Activated CD8-positive, alpha-beta memory T cell treated with anti-CD3 and anti-CD28 coated beads, Interleukin-2, amount 10 ng/mL, durations not matched to agents 7 days and 5 days (primary cell): ENCODE data around the gene ATP7A. TPM values are rescaled to one million over a fixed set of nuclear protein-coding genes. Genes with fewer than 3 reads are reported as not detected.
"Not testable (repeated sequence)": the region's sequence is repeated elsewhere in the genome, so short reads cannot be mapped to it uniquely, and the experiment has no call there.

Source experiments
- ATAC-seq: fragments of 150-1000 bp; cut with Tn5 transposase; one replicate; pipeline ENCODE4 v1.10.0; 2021; ENCODE audit warnings: moderate library complexity
- CTCF ChIA-PET: fragments of 350-600 bp; sonication (Branson Sonifier 250); formaldehyde crosslinking; loops from one replicate; lab custom pipeline; 2021; ENCODE audit warnings: antibody characterized with exemption; lab: Charles Lee
- DNase-seq: peaks from one replicate; pipeline ENCODE4 v3.0.0-alpha.2; 2020
- H3K27ac Mint-ChIP-seq: one replicate; pipeline ENCODE4 v1.8.0; 2021; ENCODE audit warnings: mild to moderate bottlenecking, mixed read lengths
- H3K27me3 Mint-ChIP-seq: one replicate; pipeline ENCODE4 v1.8.0; 2021; ENCODE audit warnings: mixed read lengths
- H3K36me3 Mint-ChIP-seq: one replicate; pipeline ENCODE4 v1.8.0; 2021; ENCODE audit warnings: mild to moderate bottlenecking, mixed read lengths
- H3K4me1 Mint-ChIP-seq: one replicate; pipeline ENCODE4 v1.8.0; 2021; ENCODE audit warnings: mixed read lengths
- H3K4me3 Mint-ChIP-seq: one replicate; pipeline ENCODE4 v1.8.0; 2021; ENCODE audit warnings: mild to moderate bottlenecking, moderate library complexity, mixed read lengths
- H3K9me3 Mint-ChIP-seq: one replicate; pipeline ENCODE4 v1.8.0; 2022; ENCODE audit warnings: low read depth, mixed read lengths
- total RNA-seq, 2 experiments: library from RNA; stranded (reverse); gene quantifications; one replicate each; pipeline ENCODE4 v1.2.3, GENCODE V29; 2021

The ATP7A gene
- 10 to 100 TPM in 1 of 2 experiments, 1 to 10 TPM in 1; 10.0 to 11.9 TPM for total RNA-seq

- peak; percentile 96 for DNase-seq
- Mint-ChIP-seq H3K27me3 (no peaks in the 10 kb centered on the region), H3K36me3 (peaks cover 6% of the 10 kb centered on the region), H3K9me3 (no peaks in the 10 kb centered on the region), H3K4me1 (peaks cover 15% of the 10 kb centered on the region), H3K4me3 (peak within 1 kb of the TSS; percentile 90), H3K27ac (peak within 1 kb of the TSS; percentile 97)
- CTCF ChIA-PET, result interaction anchor here (0.8 to 1.6 kb wide), 5 partner anchors 11 to 182 kb away, joined by 3 to 13 read pairs (median 6); partner anchors contain the start of genes COX7B and MAGT1
- ATAC-seq, result peak; percentile 96
These were observed at the start of gene ATP7A for GRCh38 chrX:77910108-77910840. Gene ATP7A, plus strand, starts transcription at chrX:77910693. Its CDS starts 60,949 bp downstream, at chrX:77971642.

GRCh38 chrX:77875372-77875771 is 35.1 kb upstream of the ATP7A start:
- Mint-ChIP-seq H3K4me1 (peaks cover 3% of the 10 kb centered on the region), H3K4me3 (no peak overlapping the region), H3K36me3 (peaks cover 24% of the 10 kb centered on the region), H3K27me3 (no peaks in the 10 kb centered on the region), H3K9me3 (no peaks in the 10 kb centered on the region), H3K27ac (no peak overlapping the region)
- DNase-seq, result no peak
- CTCF ChIA-PET, result no interaction called here
- no peak for ATAC-seq

GRCh38 chrX:77881418-77881817 is 29.1 kb upstream of the ATP7A start:
- H3K36me3 Mint-ChIP-seq, result peaks cover 13% of the 10 kb centered on the region
- H3K27me3 Mint-ChIP-seq, H3K4me3 Mint-ChIP-seq, ATAC-seq, H3K4me1 Mint-ChIP-seq, DNase-seq, H3K27ac Mint-ChIP-seq, CTCF ChIA-PET, H3K9me3 Mint-ChIP-seq: not testable (repeated sequence)

- Mint-ChIP-seq H3K36me3 (peaks cover 16% of the 10 kb centered on the region), H3K27ac (no peak overlapping the region), H3K27me3 (no peaks in the 10 kb centered on the region), H3K4me1 (peaks cover 22% of the 10 kb centered on the region), H3K4me3 (peak overlapping the region; percentile 26), H3K9me3 (no peaks in the 10 kb centered on the region)
- ATAC-seq (no peak), DNase-seq (no peak)
- CTCF ChIA-PET, result no interaction called here
These were observed 17.6 kb upstream of the ATP7A start for GRCh38 chrX:77892887-77893286.

- DNase-seq, result no peak
- CTCF ChIA-PET, result no interaction called here
- H3K27me3 Mint-ChIP-seq, result no peaks in the 10 kb centered on the region
- H3K36me3 Mint-ChIP-seq, result peaks cover 16% of the 10 kb centered on the region
- no peaks in the 10 kb centered on the region for H3K9me3 Mint-ChIP-seq
- H3K4me1 Mint-ChIP-seq, result peaks cover 22% of the 10 kb centered on the region
- no peak for ATAC-seq
- H3K4me3 Mint-ChIP-seq, result peak overlapping the region; percentile 91
- H3K27ac Mint-ChIP-seq, result no peak overlapping the region
These were observed 16.8 kb upstream of the ATP7A start for GRCh38 chrX:77893713-77894112.

GRCh38 chrX:77894921-77895886 is 15.3 kb upstream of the ATP7A start, which contains the start of gene MAGT1:
Gene MAGT1, minus strand, starts transcription at chrX:77895435. Its CDS starts 25 bp downstream, at chrX:77895410.
- H3K4me1 Mint-ChIP-seq, result peaks cover 22% of the 10 kb centered on the region
- peak within 1 kb of the TSS; percentile 91 for H3K4me3 Mint-ChIP-seq
- no peaks in the 10 kb centered on the region for H3K9me3 Mint-ChIP-seq
- CTCF ChIA-PET, result interaction anchor here (1.3 kb wide), 1 partner anchor 15 kb away, joined by 5 read pairs; the partner anchor contains the start of gene ATP7A
- ATAC-seq, result peak; percentile 93
- peak; percentile 96 for DNase-seq
- no peaks in the 10 kb centered on the region for H3K27me3 Mint-ChIP-seq
- peak within 1 kb of the TSS; percentile 100 for H3K27ac Mint-ChIP-seq
- H3K36me3 Mint-ChIP-seq, result peaks cover 11% of the 10 kb centered on the region

GRCh38 chrX:77899081-77899828 is 11.2 kb upstream of the ATP7A start, which contains the start of gene COX7B:
Gene COX7B, plus strand, starts transcription at chrX:77899468. Its CDS starts 86 bp downstream, at chrX:77899554.
- Mint-ChIP-seq H3K4me3 (peak within 1 kb of the TSS; percentile 98), H3K27me3 (no peaks in the 10 kb centered on the region), H3K27ac (peak within 1 kb of the TSS; percentile 97), H3K4me1 (peaks cover 24% of the 10 kb centered on the region), H3K36me3 (peaks cover 22% of the 10 kb centered on the region), H3K9me3 (no peaks in the 10 kb centered on the region)
- CTCF ChIA-PET, result interaction anchor here (1.3 to 1.8 kb wide), 7 partner anchors 11 to 206 kb away, joined by 3 to 13 read pairs (median 4); partner anchors contain the start of genes ATP7A and PGK1
- ATAC-seq, result peak; percentile 64
- peak; percentile 81 for DNase-seq

GRCh38 chrX:77900688-77901087 is 9.8 kb upstream of the ATP7A start:
- Mint-ChIP-seq H3K4me3 (peak overlapping the region; percentile 98), H3K9me3 (no peaks in the 10 kb centered on the region), H3K27me3 (no peaks in the 10 kb centered on the region), H3K36me3 (peaks cover 27% of the 10 kb centered on the region), H3K27ac (peak overlapping the region; percentile 97), H3K4me1 (peaks cover 22% of the 10 kb centered on the region)
- ATAC-seq (no peak), DNase-seq (no peak)
- CTCF ChIA-PET, result interaction anchor here (1.5 kb wide), 1 partner anchor 124 kb away, joined by 4 read pairs; no protein-coding TSS in a partner anchor

- Mint-ChIP-seq H3K4me1 (peaks cover 22% of the 10 kb centered on the region), H3K27me3 (no peaks in the 10 kb centered on the region), H3K36me3 (peaks cover 27% of the 10 kb centered on the region), H3K27ac (peak overlapping the region; percentile 68), H3K4me3 (peak overlapping the region; percentile 98), H3K9me3 (no peaks in the 10 kb centered on the region)
- CTCF ChIA-PET, result no interaction called here
- ATAC-seq, result no peak
- DNase-seq, result no peak
These were observed 9.0 kb upstream of the ATP7A start for GRCh38 chrX:77901506-77901905.

- CTCF ChIA-PET, result interaction anchor here (2.1 kb wide), 1 partner anchor 175 kb away, joined by 5 read pairs; no protein-coding TSS in a partner anchor
- peaks cover 23% of the 10 kb centered on the region for H3K4me1 Mint-ChIP-seq
These were observed 6.9 kb downstream of the ATP7A start for GRCh38 chrX:77917294-77917933.

GRCh38 chrX:77918568-77918967 is 8.1 kb downstream of the ATP7A start:
- peaks cover 2% of the 10 kb centered on the region for H3K36me3 Mint-ChIP-seq
- H3K27me3 Mint-ChIP-seq, result no peaks in the 10 kb centered on the region
- H3K4me3 Mint-ChIP-seq, result no peak overlapping the region
- CTCF ChIA-PET, result no interaction called here
- DNase-seq, result no peak
- no peak overlapping the region for H3K27ac Mint-ChIP-seq
- peaks cover 3% of the 10 kb centered on the region for H3K9me3 Mint-ChIP-seq
- no peak for ATAC-seq
- peaks cover 16% of the 10 kb centered on the region for H3K4me1 Mint-ChIP-seq

More at GRCh38 chrX:77917294-77917933, 6.9 kb downstream of the ATP7A start:
- Mint-ChIP-seq H3K9me3 (peaks cover 3% of the 10 kb centered on the region), H3K36me3 (peaks cover 2% of the 10 kb centered on the region), H3K27me3 (no peaks in the 10 kb centered on the region), H3K27ac (peak overlapping the region; percentile 63), H3K4me3 (peak overlapping the region; percentile 72)
- ATAC-seq (peak; percentile 74), DNase-seq (no peak)

GRCh38 chrX:77919370-77919769 is 8.9 kb downstream of the ATP7A start:
- H3K9me3 Mint-ChIP-seq, H3K4me3 Mint-ChIP-seq, ATAC-seq, DNase-seq, H3K36me3 Mint-ChIP-seq, H3K27ac Mint-ChIP-seq, H3K27me3 Mint-ChIP-seq: not testable (repeated sequence)
- peaks cover 15% of the 10 kb centered on the region for H3K4me1 Mint-ChIP-seq
- CTCF ChIA-PET, result interaction anchor here (2.0 kb wide), 1 partner anchor 105 kb away, joined by 4 read pairs; no protein-coding TSS in a partner anchor
